Femur (tissue), 1 donor: ENCODE data around the gene TRAF3IP1.
"Not testable (repeated sequence)": the region's sequence is repeated elsewhere in the genome, so short reads cannot be mapped to it uniquely, and the experiment has no call there.

Source experiments
- DNase-seq: peaks from one replicate; pipeline ENCODE4 v3.0.0-alpha.2; 2017

Gene TRAF3IP1

GRCh38 chr2:238433941-238434845 lies 113.9 kb downstream of the TRAF3IP1 start:
- DNase-seq: no peak

GRCh38 chr2:238434846-238435751 lies 114.8 kb downstream of the TRAF3IP1 start:
- no peak for DNase-seq

- DNase-seq: no peak
Observed at GRCh38 chr2:238435752-238436096, 115.4 kb downstream of the TRAF3IP1 start.

GRCh38 chr2:238438856-238439849 lies 118.8 kb downstream of the TRAF3IP1 start:
- no peak for DNase-seq

GRCh38 chr2:238439917-238440316 lies 119.6 kb downstream of the TRAF3IP1 start:
- no peak for DNase-seq

GRCh38 chr2:238440331-238440730 lies 120.0 kb downstream of the TRAF3IP1 start:
- DNase-seq: no peak

GRCh38 chr2:238440767-238441166 lies 120.4 kb downstream of the TRAF3IP1 start:
- no peak for DNase-seq

GRCh38 chr2:238441262-238442114 lies 121.2 kb downstream of the TRAF3IP1 start:
- DNase-seq: no peak

- DNase-seq: not testable (repeated sequence)
Observed at GRCh38 chr2:238442257-238442656, 121.9 kb downstream of the TRAF3IP1 start.

GRCh38 chr2:238444242-238444641 lies 123.9 kb downstream of the TRAF3IP1 start:
- DNase-seq: no peak

- DNase-seq: no peak
Observed at GRCh38 chr2:238445409-238446190, 125.3 kb downstream of the TRAF3IP1 start.

- DNase-seq: no peak
Observed at GRCh38 chr2:238446371-238446770, 126.1 kb downstream of the TRAF3IP1 start.

- no peak for DNase-seq
Observed at GRCh38 chr2:238448031-238448955, 128.0 kb downstream of the TRAF3IP1 start.

- no peak for DNase-seq
Observed at GRCh38 chr2:238449241-238449640, 128.9 kb downstream of the TRAF3IP1 start.

- DNase-seq: no peak
Observed at GRCh38 chr2:238449909-238450417, 129.6 kb downstream of the TRAF3IP1 start.

GRCh38 chr2:238450440-238450861 lies 130.1 kb downstream of the TRAF3IP1 start:
- no peak for DNase-seq
